Astrocyte (in vitro differentiated cells and primary cell): ENCODE data around the gene GALK1. TPM values are rescaled to one million over a fixed set of nuclear protein-coding genes. Genes with fewer than 3 reads are reported as not detected.

Experiments
- DNase-seq: peaks from one replicate; pipeline ENCODE4 v3.0.0-alpha.2; 2010; ENCODE audit warnings: low read depth
- FAIRE-seq: peaks from 2 replicates; lab custom pipeline; 2011; peaks lifted over from hg19 to GRCh38; lab: Jason Lieb, UNC
- H2AFZ ChIP-seq: 2 replicates; pipeline ENCODE4 v1.6.0; 2012; ENCODE audit warnings: low read depth, low read length, inconsistent platforms
- H3K27ac ChIP-seq: 2 replicates; pipeline ENCODE4 v1.5.1; 2011; ENCODE audit warnings: low read depth, low read length, inconsistent platforms
- H3K27me3 ChIP-seq: 2 replicates; pipeline ENCODE4 v1.6.0; 2011; ENCODE audit warnings: low read length, inconsistent platforms; ENCODE audit not compliant: insufficient read depth
- H3K36me3 ChIP-seq: 2 replicates; pipeline ENCODE4 v1.5.1; 2011; ENCODE audit warnings: low read length, inconsistent platforms; ENCODE audit not compliant: insufficient read depth
- H3K4me1 ChIP-seq: 2 replicates; pipeline ENCODE4 v1.5.1; 2011; ENCODE audit warnings: low read length, inconsistent platforms; ENCODE audit not compliant: insufficient read depth
- H3K4me2 ChIP-seq: 2 replicates; pipeline ENCODE4 v1.6.0; 2012; ENCODE audit warnings: low read length, inconsistent platforms
- H3K4me3 ChIP-seq: 2 replicates; pipeline ENCODE4 v1.5.1; 2011; ENCODE audit warnings: low read depth, mild to moderate bottlenecking, low read length, inconsistent platforms; ENCODE audit not compliant: insufficient read depth
- H3K79me2 ChIP-seq: 2 replicates; pipeline ENCODE4 v1.6.0; 2012; ENCODE audit warnings: mild to moderate bottlenecking, low read length, inconsistent platforms; ENCODE audit not compliant: insufficient read depth
- H3K9ac ChIP-seq: 2 replicates; pipeline ENCODE4 v1.6.0; 2012; ENCODE audit warnings: mild to moderate bottlenecking, low read length, inconsistent platforms
- H3K9me3 ChIP-seq: 2 replicates; pipeline ENCODE4 v1.5.1; 2012; ENCODE audit warnings: low read depth, mild to moderate bottlenecking, low read length, inconsistent platforms; ENCODE audit not compliant: insufficient read depth
- H4K20me1 ChIP-seq: 2 replicates; pipeline ENCODE4 v1.6.0; 2012; ENCODE audit warnings: low read length, inconsistent platforms; ENCODE audit not compliant: insufficient read depth
- H3K27ac Mint-ChIP-seq: one replicate; pipeline ENCODE4 v1.8.0; 2021; ENCODE audit warnings: mild to moderate bottlenecking, mixed read lengths; ENCODE audit not compliant: unreplicated experiment
- H3K27me3 Mint-ChIP-seq: one replicate; pipeline ENCODE4 v1.8.0; 2021; ENCODE audit warnings: low read depth, mixed read lengths; ENCODE audit not compliant: unreplicated experiment
- H3K36me3 Mint-ChIP-seq: one replicate; pipeline ENCODE4 v1.8.0; 2021; ENCODE audit warnings: low read depth, mixed read lengths; ENCODE audit not compliant: unreplicated experiment
- H3K4me1 Mint-ChIP-seq: one replicate; pipeline ENCODE4 v1.8.0; 2021; ENCODE audit warnings: low read depth, mixed read lengths; ENCODE audit not compliant: unreplicated experiment
- H3K4me3 Mint-ChIP-seq: one replicate; pipeline ENCODE4 v1.8.0; 2021; ENCODE audit warnings: mild to moderate bottlenecking, moderate library complexity, mixed read lengths; ENCODE audit not compliant: unreplicated experiment
- H3K9me3 Mint-ChIP-seq: one replicate; pipeline ENCODE4 v1.8.0; 2021; ENCODE audit warnings: mild to moderate bottlenecking, mixed read lengths; ENCODE audit not compliant: unreplicated experiment
- EZH2 ChIP-seq: IDR thresholded peaks from 2 replicates; pipeline ENCODE4 v1.6.1; 2012; ENCODE audit warnings: mild to moderate bottlenecking, low read length, inconsistent platforms; ENCODE audit not compliant: insufficient read depth
- total RNA-seq: library from RNA; stranded (reverse); gene quantifications from 2 replicates; pipeline ENCODE4 v1.2.1, GENCODE V29; 2021
- TF ChIP-seq, protein P1 (sequence below): IDR thresholded peaks from 2 replicates; pipeline ENCODE4 v1.5.1; 2011; ENCODE audit warnings: low read depth, mild to moderate bottlenecking, inconsistent platforms, low read length, moderate library complexity; ENCODE audit not compliant: insufficient read depth

Gene GALK1
- total RNA-seq, 1 donor from 2014 or later = 22.6 TPM

GRCh38 chr17:75740631-75741077, 24.3 kb downstream of the GALK1 start:
- no peak overlapping the region for H3K4me2 ChIP-seq
- H3K27ac Mint-ChIP-seq = no peak overlapping the region
- no peaks in the 10 kb centered on the region for H3K79me2 ChIP-seq
- peaks cover 9% of the 10 kb centered on the region for H3K27me3 Mint-ChIP-seq
- DNase-seq = no peak
- no peaks in the 10 kb centered on the region for H4K20me1 ChIP-seq
- no peaks in the 10 kb centered on the region for H3K9me3 Mint-ChIP-seq
- TF ChIP-seq, protein P1, sequence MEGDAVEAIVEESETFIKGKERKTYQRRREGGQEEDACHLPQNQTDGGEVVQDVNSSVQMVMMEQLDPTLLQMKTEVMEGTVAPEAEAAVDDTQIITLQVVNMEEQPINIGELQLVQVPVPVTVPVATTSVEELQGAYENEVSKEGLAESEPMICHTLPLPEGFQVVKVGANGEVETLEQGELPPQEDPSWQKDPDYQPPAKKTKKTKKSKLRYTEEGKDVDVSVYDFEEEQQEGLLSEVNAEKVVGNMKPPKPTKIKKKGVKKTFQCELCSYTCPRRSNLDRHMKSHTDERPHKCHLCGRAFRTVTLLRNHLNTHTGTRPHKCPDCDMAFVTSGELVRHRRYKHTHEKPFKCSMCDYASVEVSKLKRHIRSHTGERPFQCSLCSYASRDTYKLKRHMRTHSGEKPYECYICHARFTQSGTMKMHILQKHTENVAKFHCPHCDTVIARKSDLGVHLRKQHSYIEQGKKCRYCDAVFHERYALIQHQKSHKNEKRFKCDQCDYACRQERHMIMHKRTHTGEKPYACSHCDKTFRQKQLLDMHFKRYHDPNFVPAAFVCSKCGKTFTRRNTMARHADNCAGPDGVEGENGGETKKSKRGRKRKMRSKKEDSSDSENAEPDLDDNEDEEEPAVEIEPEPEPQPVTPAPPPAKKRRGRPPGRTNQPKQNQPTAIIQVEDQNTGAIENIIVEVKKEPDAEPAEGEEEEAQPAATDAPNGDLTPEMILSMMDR = no peak
- no peak for TF ChIP-seq EZH2
- no peak overlapping the region for H3K4me3 ChIP-seq
- no peaks in the 10 kb centered on the region for H3K9me3 ChIP-seq
- H3K27me3 ChIP-seq = no peaks in the 10 kb centered on the region
- H3K9ac ChIP-seq = no peak overlapping the region
- H3K36me3 Mint-ChIP-seq = no peaks in the 10 kb centered on the region
- no peak overlapping the region for H2AFZ ChIP-seq
- H3K27ac ChIP-seq = no peak overlapping the region
- H3K36me3 ChIP-seq = no peaks in the 10 kb centered on the region
- no peak for FAIRE-seq
- H3K4me1 ChIP-seq = no peaks in the 10 kb centered on the region
- peaks cover 7% of the 10 kb centered on the region for H3K4me1 Mint-ChIP-seq
- no peak overlapping the region for H3K4me3 Mint-ChIP-seq

DNA sequence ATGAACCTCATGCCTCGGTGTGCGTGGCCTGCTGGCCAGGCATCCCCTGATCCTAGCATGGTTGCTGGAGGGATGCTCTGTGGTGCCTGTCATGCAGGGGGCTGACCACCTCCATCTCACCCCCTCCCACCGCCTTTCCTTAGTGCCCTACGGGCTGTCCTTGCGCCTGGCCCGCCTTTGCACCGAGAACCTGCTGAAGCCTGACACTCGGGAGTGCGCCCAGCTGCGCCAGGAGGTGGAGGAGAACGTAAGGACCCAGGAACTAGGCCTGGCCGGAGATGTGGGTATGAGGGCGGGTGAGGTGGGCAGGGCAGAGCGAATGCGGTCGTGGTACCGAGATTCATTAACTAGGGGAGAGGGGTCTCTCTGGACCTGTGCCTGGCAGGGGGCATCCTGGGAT, 24.8 kb downstream of the GALK1 start:
- no peaks in the 10 kb centered on the region for H3K27me3 ChIP-seq
- H2AFZ ChIP-seq = no peak overlapping the region
- no peak overlapping the region for H3K9ac ChIP-seq
- peaks cover 11% of the 10 kb centered on the region for H3K27me3 Mint-ChIP-seq
- peaks cover 7% of the 10 kb centered on the region for H3K4me1 Mint-ChIP-seq
- H3K36me3 ChIP-seq = no peaks in the 10 kb centered on the region
- H3K4me1 ChIP-seq = no peaks in the 10 kb centered on the region
- H3K9me3 Mint-ChIP-seq = no peaks in the 10 kb centered on the region
- H3K27ac Mint-ChIP-seq = no peak overlapping the region
- no peak for DNase-seq
- TF ChIP-seq, protein P1 = no peak
- TF ChIP-seq EZH2 = no peak
- no peak overlapping the region for H3K4me2 ChIP-seq
- H3K4me3 ChIP-seq = no peak overlapping the region
- no peak overlapping the region for H3K27ac ChIP-seq
- no peaks in the 10 kb centered on the region for H3K36me3 Mint-ChIP-seq
- no peak for FAIRE-seq
- H3K79me2 ChIP-seq = no peaks in the 10 kb centered on the region
- no peaks in the 10 kb centered on the region for H3K9me3 ChIP-seq
- H4K20me1 ChIP-seq = no peaks in the 10 kb centered on the region
- no peak overlapping the region for H3K4me3 Mint-ChIP-seq

GRCh38 chr17:75739801-75740200, 25.2 kb downstream of the GALK1 start:
- Histone ChIP-seq H3K4me2 (no peak overlapping the region), H3K9me3 (no peaks in the 10 kb centered on the region), H3K4me3 (no peak overlapping the region), H2AFZ (no peak overlapping the region), H3K27ac (no peak overlapping the region), H3K9ac (no peak overlapping the region), H4K20me1 (no peaks in the 10 kb centered on the region), H3K79me2 (no peaks in the 10 kb centered on the region), H3K4me1 (no peaks in the 10 kb centered on the region), H3K27me3 (no peaks in the 10 kb centered on the region), H3K36me3 (no peaks in the 10 kb centered on the region)
- Mint-ChIP-seq H3K27me3 (peaks cover 11% of the 10 kb centered on the region), H3K27ac (no peak overlapping the region), H3K9me3 (no peaks in the 10 kb centered on the region), H3K36me3 (no peaks in the 10 kb centered on the region), H3K4me1 (peaks cover 7% of the 10 kb centered on the region), H3K4me3 (no peak overlapping the region)
- FAIRE-seq (no peak), DNase-seq (no peak)
- TF ChIP-seq, protein P1 = no peak
- TF ChIP-seq EZH2 = no peak
